GM06990 (cell line): ENCODE measurements around the gene TRAF3.

Source experiments
- DNase-seq: peaks from one replicate; pipeline ENCODE4 v3.0.0-alpha.2; 2011; ENCODE audit not compliant: insufficient read length; ENCODE audit errors: extremely low read depth
- H3K27me3 ChIP-seq: replicated peaks from 2 replicates; pipeline ENCODE4 v1.6.0; 2011; ENCODE audit warnings: low read length; ENCODE audit not compliant: control insufficient read depth, insufficient read depth
- H3K36me3 ChIP-seq: 2 replicates; pipeline ENCODE4 v1.5.1; 2011; ENCODE audit warnings: low read length; ENCODE audit not compliant: control insufficient read depth, insufficient read depth
- H3K4me3 ChIP-seq: replicated peaks from 2 replicates; pipeline ENCODE4 v1.5.1; 2011; ENCODE audit warnings: low read depth, mild to moderate bottlenecking, control low read depth, low read length
- TF ChIP-seq, protein P1 (sequence below): IDR thresholded peaks from 2 replicates; pipeline ENCODE4 v1.5.1; 2011; ENCODE audit warnings: low read length, control low read depth, mild to moderate bottlenecking, inconsistent platforms; ENCODE audit not compliant: insufficient read depth, poor library complexity, severe bottlenecking

Gene TRAF3

GRCh38 chr14:102795060-102795925 lies 18.0 kb downstream of the TRAF3 start:
- DNase-seq = no peak
- TF ChIP-seq, protein P1, sequence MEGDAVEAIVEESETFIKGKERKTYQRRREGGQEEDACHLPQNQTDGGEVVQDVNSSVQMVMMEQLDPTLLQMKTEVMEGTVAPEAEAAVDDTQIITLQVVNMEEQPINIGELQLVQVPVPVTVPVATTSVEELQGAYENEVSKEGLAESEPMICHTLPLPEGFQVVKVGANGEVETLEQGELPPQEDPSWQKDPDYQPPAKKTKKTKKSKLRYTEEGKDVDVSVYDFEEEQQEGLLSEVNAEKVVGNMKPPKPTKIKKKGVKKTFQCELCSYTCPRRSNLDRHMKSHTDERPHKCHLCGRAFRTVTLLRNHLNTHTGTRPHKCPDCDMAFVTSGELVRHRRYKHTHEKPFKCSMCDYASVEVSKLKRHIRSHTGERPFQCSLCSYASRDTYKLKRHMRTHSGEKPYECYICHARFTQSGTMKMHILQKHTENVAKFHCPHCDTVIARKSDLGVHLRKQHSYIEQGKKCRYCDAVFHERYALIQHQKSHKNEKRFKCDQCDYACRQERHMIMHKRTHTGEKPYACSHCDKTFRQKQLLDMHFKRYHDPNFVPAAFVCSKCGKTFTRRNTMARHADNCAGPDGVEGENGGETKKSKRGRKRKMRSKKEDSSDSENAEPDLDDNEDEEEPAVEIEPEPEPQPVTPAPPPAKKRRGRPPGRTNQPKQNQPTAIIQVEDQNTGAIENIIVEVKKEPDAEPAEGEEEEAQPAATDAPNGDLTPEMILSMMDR = no peak
- H3K36me3 ChIP-seq = peaks cover 7% of the 10 kb centered on the region
- H3K27me3 ChIP-seq = no peaks in the 10 kb centered on the region
- H3K4me3 ChIP-seq = no peak overlapping the region

DNA sequence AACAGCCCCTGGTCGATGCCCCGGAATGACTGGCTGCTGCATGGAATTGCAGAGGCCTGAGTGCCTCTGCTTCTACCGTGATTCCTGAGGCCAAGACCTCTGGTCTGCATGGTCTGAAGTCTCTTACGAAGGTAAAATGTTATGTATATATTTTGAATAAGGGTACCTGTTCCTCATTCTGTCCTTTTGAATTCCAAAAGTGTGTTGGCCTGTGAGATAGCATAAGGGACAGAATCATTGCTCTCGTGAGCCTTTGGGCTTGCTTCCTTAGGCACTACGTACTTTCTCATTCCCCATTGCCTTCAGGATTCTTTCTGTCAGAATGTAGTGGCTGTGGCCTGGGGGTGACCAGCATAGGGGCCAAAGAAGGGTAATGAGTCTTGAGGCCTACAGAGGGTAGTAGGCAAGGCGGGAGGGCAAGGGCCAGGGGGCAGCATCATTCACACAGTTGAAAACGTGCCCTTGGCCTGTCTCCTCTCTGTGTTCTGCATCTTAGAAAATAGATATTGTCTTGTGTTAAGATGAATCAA lies 19.5 kb downstream of the TRAF3 start:
- TF ChIP-seq, protein P1 = no peak
- DNase-seq = no peak
- Histone ChIP-seq H3K27me3 (no peaks in the 10 kb centered on the region), H3K4me3 (no peak overlapping the region), H3K36me3 (peaks cover 6% of the 10 kb centered on the region)

GRCh38 chr14:102798926-102799325 lies 21.7 kb downstream of the TRAF3 start:
- TF ChIP-seq, protein P1 = no peak
- no peak for DNase-seq
- H3K36me3 ChIP-seq = peaks cover 3% of the 10 kb centered on the region
- no peak overlapping the region for H3K4me3 ChIP-seq
- H3K27me3 ChIP-seq = no peaks in the 10 kb centered on the region

- H3K36me3 ChIP-seq = peaks cover 3% of the 10 kb centered on the region
- H3K4me3 ChIP-seq = no peak overlapping the region
- TF ChIP-seq, protein P1 = no peak
- H3K27me3 ChIP-seq = no peaks in the 10 kb centered on the region
- no peak for DNase-seq
Measured at GRCh38 chr14:102799684-102800562, 22.7 kb downstream of the TRAF3 start.

DNA sequence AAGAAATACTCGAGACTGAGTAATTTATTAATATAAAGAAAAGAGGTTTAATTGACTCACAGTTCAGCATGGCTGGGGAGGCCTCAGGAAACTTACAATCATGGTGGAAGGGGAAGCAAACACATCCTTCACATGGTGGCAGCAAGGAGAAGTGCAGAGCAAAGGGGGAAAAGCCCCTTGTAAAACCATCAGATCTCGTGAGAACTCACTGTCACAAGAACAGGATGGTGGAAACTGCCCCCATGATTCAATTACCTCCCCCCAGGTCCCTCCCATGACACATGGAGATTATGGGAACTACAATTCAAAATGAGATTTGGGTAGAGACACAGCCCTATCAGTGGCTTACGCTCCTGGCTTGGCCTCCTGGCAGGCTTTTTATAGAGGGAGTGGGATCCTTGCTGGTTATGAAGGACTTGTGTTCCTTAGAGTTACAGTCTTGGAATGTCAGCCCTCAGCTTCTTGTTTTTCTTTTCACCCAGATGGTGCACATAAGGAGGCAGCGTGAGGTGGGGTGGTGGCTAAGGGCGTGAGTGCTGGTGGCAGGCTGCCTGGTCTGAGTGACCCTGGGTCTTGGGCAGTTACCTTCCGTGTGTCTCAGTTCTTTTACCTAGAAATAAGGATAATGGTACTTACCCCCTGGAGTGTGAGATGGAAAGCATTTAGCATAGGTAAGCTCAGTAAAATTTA lies 25.7 kb downstream of the TRAF3 start:
- no peaks in the 10 kb centered on the region for H3K27me3 ChIP-seq
- TF ChIP-seq, protein P1 = no peak
- DNase-seq = no peak
- H3K4me3 ChIP-seq = no peak overlapping the region
- H3K36me3 ChIP-seq = peaks cover 4% of the 10 kb centered on the region
